ENCODE measurements around the gene TNFRSF1A. TPM values are rescaled to one million over a fixed set of nuclear protein-coding genes. Genes with fewer than 3 reads are reported as not detected.

TNFRSF1A gene
- total and polyA plus RNA-seq, 2 of the 13 experiments (the other 11 are each of a cell fraction or from before 2014, with no cell fraction given), result 41.5 to 61.2 TPM

DNA sequence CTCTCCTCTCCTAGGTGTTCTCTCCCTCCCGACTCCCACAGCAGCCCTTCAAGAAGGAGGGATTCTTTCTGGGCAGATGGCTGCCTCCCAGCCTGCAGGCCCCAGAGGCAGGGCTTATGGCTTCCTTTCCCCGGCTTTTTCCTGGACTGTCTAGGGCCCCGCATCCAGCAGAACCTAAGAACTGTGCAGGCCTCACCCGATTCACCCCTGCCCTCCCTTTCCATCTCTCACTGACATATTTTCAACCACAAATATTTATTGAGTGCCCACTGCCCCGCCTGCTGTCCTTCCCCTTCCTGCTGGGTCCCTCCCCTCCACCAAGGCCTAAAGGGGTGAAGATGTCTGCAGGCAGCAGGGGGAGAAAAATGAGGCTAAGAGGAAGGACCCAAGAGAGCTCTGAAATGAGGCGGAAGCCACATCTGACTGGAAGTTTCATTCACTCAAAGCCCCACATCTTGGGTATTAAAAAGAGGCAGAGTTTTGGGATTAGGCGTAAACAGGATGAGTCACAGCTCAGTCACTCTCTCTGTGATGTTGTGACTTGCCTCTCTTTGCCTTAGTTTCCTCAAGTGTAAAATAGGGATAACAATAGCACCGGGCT, 30.6 kb upstream of the TNFRSF1A start (continued):
- 0 out of 2 replicates have a peak, but pooled peaks have one; percentile 34 for TF ChIP-seq KMT2B (CRISPR knock-in tag; IDR thresholded peaks at IDR 0.05)
- TF ChIP-seq SOX6 (IDR thresholded peaks at IDR 0.05), result no peak
- peak; percentile 61; the same call in 1 of the 2 replicates for TF ChIP-seq SOX6 (CRISPR knock-in tag; IDR thresholded peaks at IDR 0.05)
- TF ChIP-seq RBM39 (IDR thresholded peaks at IDR 0.05; ENCODE audit: low read depth, low read length, poor library complexity, severe bottlenecking), result peak; percentile 49
- TF ChIP-seq, protein P1, sequence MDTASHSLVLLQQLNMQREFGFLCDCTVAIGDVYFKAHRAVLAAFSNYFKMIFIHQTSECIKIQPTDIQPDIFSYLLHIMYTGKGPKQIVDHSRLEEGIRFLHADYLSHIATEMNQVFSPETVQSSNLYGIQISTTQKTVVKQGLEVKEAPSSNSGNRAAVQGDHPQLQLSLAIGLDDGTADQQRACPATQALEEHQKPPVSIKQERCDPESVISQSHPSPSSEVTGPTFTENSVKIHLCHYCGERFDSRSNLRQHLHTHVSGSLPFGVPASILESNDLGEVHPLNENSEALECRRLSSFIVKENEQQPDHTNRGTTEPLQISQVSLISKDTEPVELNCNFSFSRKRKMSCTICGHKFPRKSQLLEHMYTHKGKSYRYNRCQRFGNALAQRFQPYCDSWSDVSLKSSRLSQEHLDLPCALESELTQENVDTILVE (CRISPR knock-in tag; IDR thresholded peaks at IDR 0.05), result peak; percentile 37; the same call in 1 of the 2 replicates
- no peak for TF ChIP-seq HNF4G (IDR thresholded peaks at IDR 0.05; ENCODE audit: borderline replicate concordance, low read depth, low read length)
- 0 out of 2 replicates have a peak, but pooled peaks have one; percentile 9 for TF ChIP-seq HNF4G (CRISPR knock-in tag; IDR thresholded peaks at IDR 0.05; ENCODE audit: borderline replicate concordance, low read depth)
- no peak for TF ChIP-seq ZNF672 (CRISPR knock-in tag; IDR thresholded peaks at IDR 0.05)
- TF ChIP-seq, protein P2, sequence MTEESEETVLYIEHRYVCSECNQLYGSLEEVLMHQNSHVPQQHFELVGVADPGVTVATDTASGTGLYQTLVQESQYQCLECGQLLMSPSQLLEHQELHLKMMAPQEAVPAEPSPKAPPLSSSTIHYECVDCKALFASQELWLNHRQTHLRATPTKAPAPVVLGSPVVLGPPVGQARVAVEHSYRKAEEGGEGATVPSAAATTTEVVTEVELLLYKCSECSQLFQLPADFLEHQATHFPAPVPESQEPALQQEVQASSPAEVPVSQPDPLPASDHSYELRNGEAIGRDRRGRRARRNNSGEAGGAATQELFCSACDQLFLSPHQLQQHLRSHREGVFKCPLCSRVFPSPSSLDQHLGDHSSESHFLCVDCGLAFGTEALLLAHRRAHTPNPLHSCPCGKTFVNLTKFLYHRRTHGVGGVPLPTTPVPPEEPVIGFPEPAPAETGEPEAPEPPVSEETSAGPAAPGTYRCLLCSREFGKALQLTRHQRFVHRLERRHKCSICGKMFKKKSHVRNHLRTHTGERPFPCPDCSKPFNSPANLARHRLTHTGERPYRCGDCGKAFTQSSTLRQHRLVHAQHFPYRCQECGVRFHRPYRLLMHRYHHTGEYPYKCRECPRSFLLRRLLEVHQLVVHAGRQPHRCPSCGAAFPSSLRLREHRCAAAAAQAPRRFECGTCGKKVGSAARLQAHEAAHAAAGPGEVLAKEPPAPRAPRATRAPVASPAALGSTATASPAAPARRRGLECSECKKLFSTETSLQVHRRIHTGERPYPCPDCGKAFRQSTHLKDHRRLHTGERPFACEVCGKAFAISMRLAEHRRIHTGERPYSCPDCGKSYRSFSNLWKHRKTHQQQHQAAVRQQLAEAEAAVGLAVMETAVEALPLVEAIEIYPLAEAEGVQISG (CRISPR knock-in tag; IDR thresholded peaks at IDR 0.05), result peak; percentile 58; the same call in 1 of the 2 replicates
- no peak for TF ChIP-seq ZNF44 (CRISPR knock-in tag; IDR thresholded peaks at IDR 0.05)
- TF ChIP-seq JUN (CRISPR knock-in tag; IDR thresholded peaks at IDR 0.05), result 0 out of 2 replicates have a peak, but pooled peaks have one; percentile 27
- peak; percentile 20; the same call in 1 of the 2 replicates for TF ChIP-seq ZBTB38 (CRISPR knock-in tag; IDR thresholded peaks at IDR 0.05)
- 0 out of 2 replicates have a peak, but pooled peaks have one; percentile 28 for TF ChIP-seq SP4 (CRISPR knock-in tag; IDR thresholded peaks at IDR 0.05)
- TF ChIP-seq TBL1XR1 (IDR thresholded peaks at IDR 0.05; ENCODE audit: borderline replicate concordance, low read length, partially characterized antibody), result no peak
- 0 out of 2 replicates have a peak, but pooled peaks have one; percentile 14 for TF ChIP-seq ONECUT2 (CRISPR knock-in tag; IDR thresholded peaks at IDR 0.05)
- TF ChIP-seq PTBP1 (IDR thresholded peaks at IDR 0.05; ENCODE audit: low read depth, low read length, poor library complexity, severe bottlenecking), result no peak
- peak; percentile 86 for TF ChIP-seq ZFY (CRISPR knock-in tag; IDR thresholded peaks at IDR 0.05)
- TF ChIP-seq MXI1 (IDR thresholded peaks at IDR 0.05; ENCODE audit: borderline replicate concordance, low read depth, low read length), result peak; percentile 57; the same call in 1 of the 3 replicates
- peak; percentile 90 for TF ChIP-seq RARA (CRISPR knock-in tag; IDR thresholded peaks at IDR 0.05)
- TF ChIP-seq HDAC1 (CRISPR knock-in tag; IDR thresholded peaks at IDR 0.05), result peak; percentile 48; the same call in 1 of the 2 replicates
- TF ChIP-seq ZNF629 (CRISPR knock-in tag; conservative IDR thresholded peaks at IDR 0.05), result no peak
- peak; percentile 57; the same call in 1 of the 2 replicates for TF ChIP-seq NFIC (IDR thresholded peaks at IDR 0.05; ENCODE audit: low read length)
- no peak for TF ChIP-seq ZNF619 (CRISPR knock-in tag; IDR thresholded peaks at IDR 0.05)
- TF ChIP-seq TSC22D2 (CRISPR knock-in tag; IDR thresholded peaks at IDR 0.05; ENCODE audit: borderline replicate concordance), result no peak
- TF ChIP-seq ZNF335 (CRISPR knock-in tag; IDR thresholded peaks at IDR 0.05), result 0 out of 2 replicates have a peak, but pooled peaks have one; percentile 65
- no peak for TF ChIP-seq ELF4 (CRISPR knock-in tag; IDR thresholded peaks at IDR 0.05; ENCODE audit: borderline replicate concordance)
- TF ChIP-seq, protein P3, sequence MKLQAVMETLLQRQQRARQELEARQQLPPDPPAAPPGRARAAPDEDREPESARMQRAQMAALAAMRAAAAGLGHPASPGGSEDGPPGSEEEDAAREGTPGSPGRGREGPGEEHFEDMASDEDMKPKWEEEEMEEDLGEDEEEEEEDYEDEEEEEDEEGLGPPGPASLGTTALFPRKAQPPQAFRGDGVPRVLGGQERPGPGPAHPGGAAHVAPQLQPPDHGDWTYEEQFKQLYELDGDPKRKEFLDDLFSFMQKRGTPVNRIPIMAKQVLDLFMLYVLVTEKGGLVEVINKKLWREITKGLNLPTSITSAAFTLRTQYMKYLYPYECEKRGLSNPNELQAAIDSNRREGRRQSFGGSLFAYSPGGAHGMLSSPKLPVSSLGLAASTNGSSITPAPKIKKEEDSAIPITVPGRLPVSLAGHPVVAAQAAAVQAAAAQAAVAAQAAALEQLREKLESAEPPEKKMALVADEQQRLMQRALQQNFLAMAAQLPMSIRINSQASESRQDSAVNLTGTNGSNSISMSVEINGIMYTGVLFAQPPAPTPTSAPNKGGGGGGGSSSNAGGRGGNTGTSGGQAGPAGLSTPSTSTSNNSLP (IDR thresholded peaks at IDR 0.05; ENCODE audit: low read depth, low read length), result peak; percentile 49
